ENCODE measurements around the gene SLC35F1.

Gene SLC35F1

GRCh38 chr6:118281291-118281690 lies 374.2 kb downstream of the SLC35F1 start:
- Histone ChIP-seq H3K4me3 (ENCODE audit: low read depth, low read length, poor library complexity, severe bottlenecking) (no peak overlapping the region), H3K9ac (ENCODE audit: low read length) (no peak overlapping the region), H3K9me3 (ENCODE audit: low read length) (no peaks in the 10 kb centered on the region), H3K36me3 (ENCODE audit: insufficient read depth, low read length) (no peaks in the 10 kb centered on the region), H3K4me1 (ENCODE audit: insufficient read depth, low read length, severe bottlenecking) (no peaks in the 10 kb centered on the region), H3F3A (ENCODE audit: insufficient read depth, low read length) (no peaks in the 10 kb centered on the region), H2AFZ (ENCODE audit: low read length) (no peak overlapping the region), H3K27me3 (ENCODE audit: insufficient read depth, low read length) (no peaks in the 10 kb centered on the region), H3K9me2 (ENCODE audit: low read depth, low read length) (no peaks in the 10 kb centered on the region), H3K79me2 (ENCODE audit: insufficient read depth, low read length) (no peaks in the 10 kb centered on the region), H3K27ac (ENCODE audit: low read depth, low read length, poor library complexity, severe bottlenecking) (no peak overlapping the region), H3K4me2 (ENCODE audit: low read length) (no peak overlapping the region), H4K20me1 (ENCODE audit: insufficient read depth, low read length) (no peaks in the 10 kb centered on the region)
- TF ChIP-seq EZH2 (IDR thresholded peaks at IDR 0.05; ENCODE audit: borderline replicate concordance, low read length) = no peak
- no peak for TF ChIP-seq CTCF (IDR thresholded peaks at IDR 0.05; ENCODE audit: low read length)

- no peak overlapping the region for H3K4me2 ChIP-seq (ENCODE audit: low read length)
- H3F3A ChIP-seq (ENCODE audit: insufficient read depth, low read length) = no peaks in the 10 kb centered on the region
- no peak overlapping the region for H2AFZ ChIP-seq (ENCODE audit: low read length)
- H3K9me2 ChIP-seq (ENCODE audit: low read depth, low read length) = no peaks in the 10 kb centered on the region
- H3K79me2 ChIP-seq (ENCODE audit: insufficient read depth, low read length) = no peaks in the 10 kb centered on the region
- H3K4me1 ChIP-seq (ENCODE audit: insufficient read depth, low read length, severe bottlenecking) = no peaks in the 10 kb centered on the region
- no peak overlapping the region for H3K27ac ChIP-seq (ENCODE audit: low read depth, low read length, poor library complexity, severe bottlenecking)
- H3K36me3 ChIP-seq (ENCODE audit: insufficient read depth, low read length) = no peaks in the 10 kb centered on the region
- no peak overlapping the region for H3K9ac ChIP-seq (ENCODE audit: low read length)
- H3K27me3 ChIP-seq (ENCODE audit: insufficient read depth, low read length) = no peaks in the 10 kb centered on the region
- H3K9me3 ChIP-seq (ENCODE audit: low read length) = no peaks in the 10 kb centered on the region
- TF ChIP-seq EZH2 (IDR thresholded peaks at IDR 0.05; ENCODE audit: borderline replicate concordance, low read length) (no peak), CTCF (IDR thresholded peaks at IDR 0.05; ENCODE audit: low read length) (peak; percentile 77)
- H4K20me1 ChIP-seq (ENCODE audit: insufficient read depth, low read length) = no peaks in the 10 kb centered on the region
- H3K4me3 ChIP-seq (ENCODE audit: low read depth, low read length, poor library complexity, severe bottlenecking) = no peak overlapping the region
Measured at GRCh38 chr6:118283766-118284165, 376.7 kb downstream of the SLC35F1 start.

GRCh38 chr6:118284736-118285360 lies 377.8 kb downstream of the SLC35F1 start:
- Histone ChIP-seq H3K9me2 (ENCODE audit: low read depth, low read length) (no peaks in the 10 kb centered on the region), H3K4me2 (ENCODE audit: low read length) (no peak overlapping the region)

More at GRCh38 chr6:118284736-118285360, 377.8 kb downstream of the SLC35F1 start:
- H4K20me1 ChIP-seq (ENCODE audit: insufficient read depth, low read length) = no peaks in the 10 kb centered on the region
- H3K4me1 ChIP-seq (ENCODE audit: insufficient read depth, low read length, severe bottlenecking) = no peaks in the 10 kb centered on the region
- H3K9me3 ChIP-seq (ENCODE audit: low read length) = no peaks in the 10 kb centered on the region
- H3K27me3 ChIP-seq (ENCODE audit: insufficient read depth, low read length) = no peaks in the 10 kb centered on the region
- no peak overlapping the region for H2AFZ ChIP-seq (ENCODE audit: low read length)
- no peak overlapping the region for H3K27ac ChIP-seq (ENCODE audit: low read depth, low read length, poor library complexity, severe bottlenecking)
- H3K79me2 ChIP-seq (ENCODE audit: insufficient read depth, low read length) = no peaks in the 10 kb centered on the region
- no peaks in the 10 kb centered on the region for H3K36me3 ChIP-seq (ENCODE audit: insufficient read depth, low read length)
- TF ChIP-seq CTCF (IDR thresholded peaks at IDR 0.05; ENCODE audit: low read length) (peak; percentile 33), EZH2 (IDR thresholded peaks at IDR 0.05; ENCODE audit: borderline replicate concordance, low read length) (no peak)
- H3K4me3 ChIP-seq (ENCODE audit: low read depth, low read length, poor library complexity, severe bottlenecking) = no peak overlapping the region
- H3F3A ChIP-seq (ENCODE audit: insufficient read depth, low read length) = no peaks in the 10 kb centered on the region
- H3K9ac ChIP-seq (ENCODE audit: low read length) = no peak overlapping the region
